Stimulated activated CD4-positive, alpha-beta T cell treated with anti-CD3 and anti-CD28 coated beads, TNF-alpha, amount 100 ng/mL, for 1 hour (primary cell): ENCODE measurements around the gene SUCLG2.

Source experiments
- DNase-seq, 3 donors: peaks; one replicate each; pipeline ENCODE4 v3.0.0-alpha.2; 2020; ENCODE audit warnings: low read depth in 3 of 3, low spot score in 1 of 3

Gene SUCLG2

DNA sequence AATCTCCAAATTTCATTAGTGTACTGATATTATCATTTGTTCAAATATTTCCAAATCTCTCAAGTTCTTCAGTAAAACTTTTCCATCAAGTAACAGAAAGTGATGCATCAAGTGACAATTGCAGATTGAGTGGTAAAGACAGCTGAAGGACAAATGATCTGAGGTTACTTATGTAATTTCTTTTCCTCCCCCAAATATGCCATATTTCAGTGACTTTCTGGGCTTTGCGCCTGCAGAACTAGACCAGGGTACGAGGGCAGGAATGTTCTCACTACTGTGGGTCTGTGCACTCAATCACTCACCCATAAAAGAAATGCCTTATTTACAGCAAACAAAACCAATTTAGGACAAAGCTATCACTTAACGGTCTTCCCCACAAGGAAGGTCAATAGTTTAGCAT is 4.7 kb downstream of the SUCLG2 start:
- no peak for DNase-seq

DNA sequence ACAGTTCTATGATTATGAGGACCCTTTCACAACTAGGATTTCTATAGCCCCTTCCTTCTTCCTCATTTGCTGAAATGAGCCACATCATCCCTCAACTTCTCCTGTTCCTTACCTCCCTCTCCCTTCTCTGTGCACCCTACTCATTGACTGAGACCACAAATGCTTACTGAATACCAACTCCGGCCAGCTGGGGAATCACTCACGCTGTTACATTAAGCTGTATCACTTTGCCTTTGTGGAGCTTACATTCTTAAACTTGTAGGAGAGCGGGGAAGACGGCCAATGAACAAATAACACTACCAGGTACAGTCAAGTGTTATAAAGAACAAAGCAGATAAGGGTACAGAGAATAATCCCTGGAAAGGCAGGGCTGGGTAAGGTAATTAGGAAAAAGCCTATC is 5.7 kb downstream of the SUCLG2 start:
- no peak for DNase-seq

DNA sequence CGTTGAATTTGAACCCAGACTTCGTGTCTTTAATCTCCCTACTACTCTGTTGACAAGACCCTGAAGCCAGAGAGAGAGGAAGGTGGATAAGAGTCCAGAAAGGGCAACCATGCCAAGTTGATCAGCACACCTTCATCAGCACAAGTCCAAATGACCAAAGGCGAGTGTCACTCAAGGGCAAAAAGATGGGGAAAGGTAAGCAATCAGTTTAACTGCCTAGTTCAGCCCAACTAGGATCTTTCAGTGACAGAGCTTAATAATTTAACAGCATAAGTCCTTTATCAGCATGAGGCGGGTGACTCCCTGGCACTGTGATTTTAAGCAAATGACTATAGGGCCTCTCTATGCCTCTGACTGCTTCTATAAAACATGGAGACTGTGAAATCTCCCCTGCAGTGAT is 6.2 kb downstream of the SUCLG2 start:
- DNase-seq: no peak

DNA sequence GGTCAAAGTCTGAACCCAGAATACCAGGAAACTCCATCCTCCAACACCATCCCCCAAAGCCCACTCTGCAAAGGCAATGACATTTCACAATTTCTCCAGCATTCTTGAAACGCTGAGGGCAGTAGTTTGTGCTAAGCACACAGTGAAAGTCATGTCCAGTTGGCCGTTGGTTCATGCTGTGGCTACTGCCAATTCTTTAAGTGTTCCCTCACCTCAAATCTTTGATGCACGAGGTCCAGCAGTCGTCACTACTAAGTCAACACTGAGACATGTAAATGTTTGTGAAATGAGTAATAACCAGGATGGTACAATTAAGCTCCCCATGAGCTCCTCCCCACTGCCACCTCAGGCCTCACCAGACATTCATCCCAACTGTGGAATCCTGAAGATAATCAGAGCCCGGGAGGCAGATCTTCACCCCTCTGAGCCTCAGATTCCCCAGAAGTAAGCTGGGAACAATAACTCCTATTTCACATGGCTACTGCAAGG is 7.0 kb downstream of the SUCLG2 start:
- DNase-seq: no peak

DNA sequence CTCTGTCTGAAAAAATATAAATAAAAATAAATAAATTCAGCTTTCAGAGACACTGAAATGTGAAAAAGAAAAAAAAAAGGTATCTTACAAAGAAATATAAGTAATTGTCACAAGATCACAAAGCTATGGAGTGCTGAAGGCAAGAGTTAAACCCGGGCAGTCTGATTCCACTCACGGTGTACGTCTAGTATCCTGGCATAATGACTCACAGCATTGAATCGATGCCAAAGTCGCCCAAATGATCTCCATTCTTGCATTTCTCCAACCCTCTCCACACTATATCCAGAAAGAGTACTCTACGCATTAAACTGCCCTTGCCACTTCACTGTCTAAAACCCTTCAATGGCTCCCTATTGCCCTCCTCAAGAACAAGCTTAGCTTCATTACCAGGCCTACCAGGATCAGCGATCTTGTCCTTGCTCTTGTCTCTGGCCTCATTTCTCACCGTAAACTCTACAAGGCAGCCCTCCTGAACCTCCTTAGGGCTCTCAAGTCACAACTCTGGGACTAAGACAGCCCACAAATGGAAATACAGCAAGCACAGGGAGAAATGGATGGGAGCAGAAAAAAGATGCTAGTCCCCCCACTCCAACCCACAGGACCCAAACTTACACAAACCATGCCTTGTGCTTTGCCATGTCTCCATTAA is 7.7 kb downstream of the SUCLG2 start:
- DNase-seq: no peak

DNA sequence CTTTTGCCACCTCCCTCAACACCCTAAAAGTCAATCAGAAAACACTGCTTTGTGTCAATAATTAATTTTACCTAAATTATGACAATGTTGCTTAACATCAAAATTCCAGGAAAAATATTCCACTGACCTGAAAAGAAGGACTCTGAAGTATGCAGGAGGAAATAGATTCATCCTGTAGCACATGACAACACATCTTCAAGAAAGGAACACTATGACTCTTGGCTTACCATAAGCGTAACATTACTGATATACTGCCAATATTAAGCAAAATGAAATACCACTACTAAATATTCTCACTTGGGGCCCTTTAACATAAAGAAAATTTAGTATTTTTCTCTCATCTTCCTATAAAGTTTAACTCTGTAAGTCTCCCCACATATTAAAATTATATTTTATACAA is 9.6 kb downstream of the SUCLG2 start:
- DNase-seq: no peak

DNA sequence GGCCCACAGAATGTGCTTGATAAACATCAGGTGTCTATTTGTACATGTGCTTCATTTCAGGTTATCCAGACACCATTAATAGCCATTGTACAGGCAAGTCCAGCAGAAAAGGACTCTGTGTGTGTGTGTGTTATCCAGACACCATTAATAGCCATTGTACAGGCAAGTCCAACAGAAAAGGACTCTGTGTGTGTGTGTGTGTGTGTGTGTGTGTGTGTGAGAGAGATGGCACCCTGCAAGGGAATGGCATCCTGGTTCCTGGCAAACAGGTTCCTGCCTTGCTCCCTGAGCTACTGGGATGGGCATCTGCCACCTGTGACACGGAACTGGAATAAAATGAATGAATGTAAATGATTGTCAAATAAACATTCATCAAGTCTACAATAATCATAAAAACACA is 11.7 kb downstream of the SUCLG2 start:
- no peak for DNase-seq

DNA sequence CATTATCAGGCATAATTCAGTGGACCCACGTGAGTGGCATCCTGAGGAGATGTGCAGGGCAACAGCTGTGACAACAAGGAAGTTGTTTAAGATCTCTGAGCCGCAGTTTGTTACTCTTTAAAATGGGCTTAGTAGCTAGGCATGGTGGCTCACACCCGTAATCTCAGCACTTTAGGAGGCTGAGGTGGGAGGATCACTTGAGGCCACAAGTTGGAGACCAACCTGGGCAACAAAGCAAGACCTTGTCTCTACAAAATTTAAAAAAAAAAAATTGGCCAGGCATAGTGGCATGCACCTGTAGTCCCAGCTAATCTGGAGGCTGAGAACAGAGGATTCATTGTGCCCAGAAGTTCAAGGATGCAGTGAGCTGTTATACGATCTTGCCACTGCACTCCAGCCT is 12.2 kb downstream of the SUCLG2 start:
- no peak for DNase-seq

DNA sequence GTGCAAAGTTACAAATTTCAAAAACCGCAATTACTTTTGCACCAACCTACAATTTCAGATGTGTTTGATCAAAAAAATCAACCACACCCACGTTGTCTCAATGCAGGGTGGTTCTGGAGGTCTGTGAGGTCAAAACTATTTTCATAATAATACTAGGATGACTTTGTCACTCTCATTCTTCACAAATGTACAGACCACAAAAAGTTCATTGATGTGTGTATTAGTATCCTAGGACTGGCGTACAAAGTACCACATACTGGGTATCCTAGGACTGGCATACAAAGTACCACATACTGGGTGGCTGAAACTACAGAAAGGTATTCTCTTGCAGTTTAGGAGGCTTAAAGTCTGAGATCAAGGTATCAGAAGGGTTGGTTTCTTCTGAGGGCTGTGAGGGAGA is 13.0 kb downstream of the SUCLG2 start:
- no peak for DNase-seq

DNA sequence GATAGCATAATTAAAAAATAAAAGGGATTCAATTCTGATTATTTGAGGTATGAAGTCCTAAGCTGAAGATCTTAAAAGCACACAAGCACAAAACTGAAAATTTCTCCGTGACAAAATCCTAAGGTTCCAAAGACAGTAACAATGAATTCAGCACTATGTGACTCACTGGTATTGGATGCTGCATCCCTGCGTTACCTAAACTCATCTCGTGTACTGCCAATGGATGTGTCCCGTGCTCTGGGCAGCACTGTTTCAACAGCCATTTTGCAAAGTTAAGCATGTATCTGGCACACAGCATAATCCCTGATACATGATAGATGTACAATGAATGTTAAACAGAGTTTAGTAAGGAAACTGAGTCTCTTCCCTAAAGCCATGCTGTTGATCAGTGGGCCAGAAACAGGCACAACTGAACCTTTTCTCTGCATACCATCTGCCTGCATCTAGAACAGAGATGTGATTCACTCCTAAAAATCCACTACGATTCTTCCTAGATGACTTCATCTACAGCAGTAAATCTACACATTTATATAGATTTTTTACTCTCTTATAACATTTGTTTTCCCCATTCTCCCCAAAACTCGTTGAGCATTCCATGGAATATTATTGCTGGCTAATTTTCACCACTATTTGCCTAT is 14.3 kb downstream of the SUCLG2 start:
- no peak for DNase-seq

DNA sequence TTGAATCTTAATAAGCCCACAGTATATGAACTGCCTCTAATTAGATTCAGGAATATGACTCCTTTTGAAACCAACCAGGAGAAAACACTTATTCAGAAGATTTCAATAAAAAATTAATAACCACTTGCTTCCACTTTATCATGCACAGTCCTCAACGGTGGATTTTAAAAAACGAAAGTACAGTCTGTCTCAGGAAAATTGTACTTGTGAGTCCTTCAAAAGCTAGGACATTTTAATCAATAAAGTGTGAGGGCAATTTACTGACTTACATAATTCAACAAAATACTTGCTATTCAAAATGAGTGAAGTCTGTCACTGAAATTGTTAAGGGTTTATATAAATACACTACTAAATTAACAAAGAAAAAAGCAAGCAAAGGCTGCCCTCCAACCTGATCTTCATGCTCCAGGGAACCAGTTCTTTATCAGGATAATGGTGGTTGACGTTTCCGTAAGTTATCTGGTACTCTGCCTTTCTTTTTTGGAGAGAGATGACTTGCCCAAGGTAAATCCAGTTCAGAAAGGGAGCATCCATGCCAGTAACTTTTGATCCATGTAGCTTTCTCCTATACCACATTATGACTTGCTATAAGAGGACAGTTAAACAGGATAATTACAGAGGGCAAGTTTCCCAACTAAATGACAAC is 17.0 kb downstream of the SUCLG2 start:
- DNase-seq: no peak

DNA sequence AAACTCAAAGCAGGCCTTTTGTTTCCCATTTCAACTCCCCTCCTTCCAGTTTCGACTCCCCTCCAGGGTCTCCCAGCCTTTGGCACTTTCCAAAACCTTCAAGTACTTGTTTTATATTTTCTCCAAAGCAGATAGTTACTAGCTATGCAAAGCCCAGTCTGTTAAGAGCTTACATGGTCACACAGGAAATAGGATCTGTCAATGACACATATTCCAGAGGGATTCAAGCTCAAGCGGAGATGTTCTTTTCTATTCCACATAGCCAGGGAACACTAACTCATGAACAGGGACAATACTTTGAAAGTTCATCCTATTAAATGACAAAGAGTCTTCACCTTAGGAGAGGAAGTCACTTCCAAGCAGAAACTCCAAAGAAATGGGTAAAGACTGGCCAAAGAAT is 18.6 kb downstream of the SUCLG2 start:
- DNase-seq: no peak

DNA sequence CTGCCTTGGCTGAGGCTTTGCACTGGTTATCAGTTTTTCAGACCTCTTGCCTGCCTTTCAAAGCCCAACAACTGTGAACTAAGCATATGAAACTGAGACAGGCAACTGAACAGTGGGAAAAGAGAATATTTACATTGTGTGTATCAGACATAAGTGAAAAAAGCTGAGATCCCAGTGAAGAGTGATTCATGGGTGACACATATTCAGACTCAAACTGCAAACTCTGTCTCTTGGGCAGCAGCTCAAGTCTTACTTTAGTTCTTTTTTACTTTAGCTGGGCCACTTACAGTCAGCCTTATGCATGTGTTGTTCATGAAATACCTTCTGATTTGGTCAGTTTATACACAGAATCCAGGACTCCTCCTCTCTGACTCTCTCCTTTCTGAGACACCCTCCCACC is 19.2 kb downstream of the SUCLG2 start:
- no peak for DNase-seq

DNA sequence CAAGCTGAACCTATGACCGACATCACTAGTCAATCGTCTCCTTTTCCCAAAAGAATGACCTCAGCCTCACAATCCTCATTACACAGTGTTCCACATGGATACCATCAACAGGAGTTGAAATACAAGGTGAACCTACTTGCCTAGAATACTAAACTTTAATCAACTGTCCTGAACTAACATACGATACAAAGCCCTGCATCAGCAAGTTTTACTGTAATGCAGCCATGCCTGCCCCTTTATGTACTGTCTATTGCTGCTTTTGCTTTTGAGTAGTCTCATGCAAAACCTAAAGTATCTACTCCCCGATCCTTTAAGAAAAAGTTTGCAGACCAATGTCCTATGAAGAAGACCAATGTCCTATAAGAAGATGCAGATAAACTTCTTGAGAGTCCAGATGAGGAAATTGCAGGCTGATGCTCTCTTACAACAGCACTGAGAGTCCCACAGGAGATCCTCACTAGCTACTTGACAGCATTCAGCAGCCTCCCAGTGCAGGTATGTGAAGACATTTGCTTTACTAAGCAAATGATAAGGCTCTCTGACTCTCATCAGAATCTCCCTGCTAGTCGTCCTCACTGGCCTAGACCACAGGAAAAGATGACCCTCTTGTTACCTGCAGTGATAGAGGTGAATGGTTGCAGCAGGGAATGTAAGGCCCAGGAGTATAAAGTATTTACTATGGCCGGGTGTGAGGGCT is 23.6 kb downstream of the SUCLG2 start:
- no peak for DNase-seq

DNA sequence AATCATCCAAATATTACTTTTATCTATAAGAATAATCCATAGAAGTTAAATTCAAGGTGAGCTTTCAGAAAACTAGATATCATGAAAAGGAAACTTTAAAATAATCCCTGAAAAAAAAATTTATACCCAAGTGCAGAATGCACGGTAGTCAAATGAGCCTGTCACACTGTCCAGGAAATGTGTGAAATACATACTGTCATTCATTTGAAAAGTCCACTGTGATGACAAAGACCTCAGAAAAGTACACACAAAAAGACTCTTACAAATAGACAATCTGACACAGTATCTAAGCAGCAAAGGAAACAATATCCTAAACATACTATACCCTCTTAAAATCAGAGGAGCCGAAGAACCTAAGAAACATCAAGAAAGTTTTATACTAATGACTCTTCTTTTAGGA is 29.7 kb downstream of the SUCLG2 start:
- DNase-seq: no peak

DNA sequence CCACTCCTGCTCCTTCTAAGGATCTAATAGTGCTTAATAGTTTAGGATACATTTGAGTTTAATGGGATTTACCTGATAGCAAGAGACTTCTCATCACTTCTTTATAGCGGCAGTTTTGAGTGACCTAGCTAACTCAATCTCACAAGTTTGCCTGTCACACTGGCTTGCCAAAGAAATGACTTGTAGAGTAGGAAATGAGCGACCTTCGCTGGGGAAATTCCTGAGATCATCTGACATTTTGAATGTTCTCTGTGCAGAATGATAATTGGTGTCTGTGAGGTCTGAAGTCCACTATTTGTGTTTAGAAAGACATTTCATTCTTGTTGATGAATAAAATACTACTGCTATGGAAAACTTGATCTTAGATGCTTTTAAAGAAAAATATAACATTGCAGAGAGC is 30.3 kb downstream of the SUCLG2 start:
- no peak for DNase-seq

DNA sequence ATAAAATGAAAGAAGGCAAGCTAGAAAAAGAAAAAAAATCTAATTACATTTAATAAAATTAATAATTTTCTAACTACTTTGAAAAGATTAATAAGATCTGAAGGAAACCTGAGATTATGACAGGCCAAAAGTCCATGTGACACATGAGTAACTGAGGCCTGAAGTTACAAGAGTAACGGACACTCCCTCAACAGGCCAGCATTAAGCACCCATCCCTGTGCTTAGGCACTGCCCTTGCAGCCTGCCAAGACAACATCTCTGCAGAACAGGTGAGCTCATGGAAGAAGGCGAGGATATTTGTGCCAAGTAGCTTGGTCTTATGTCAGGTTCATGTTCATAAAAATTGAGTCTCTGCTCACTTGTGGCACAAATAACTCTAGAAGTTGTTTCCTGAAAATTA is 31.8 kb downstream of the SUCLG2 start:
- no peak for DNase-seq

DNA sequence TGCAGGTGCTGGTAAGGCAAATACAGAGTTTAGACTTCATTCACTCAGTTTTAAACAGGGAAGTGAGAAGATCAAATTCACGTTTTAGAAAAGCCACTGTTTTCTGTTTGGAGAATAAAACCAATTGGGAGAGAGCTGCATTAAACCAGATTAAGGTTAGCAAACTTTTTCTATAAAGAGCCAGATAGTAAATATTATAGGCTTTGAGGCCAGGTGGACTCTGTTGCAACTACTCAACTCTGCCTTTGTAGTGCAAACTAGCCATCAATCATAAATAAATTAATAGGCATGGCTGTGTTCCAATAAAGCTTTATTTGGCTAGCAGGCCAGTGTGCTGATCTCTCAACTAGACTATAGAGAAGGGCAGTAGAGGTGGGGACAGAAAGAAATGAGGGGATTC is 33.5 kb downstream of the SUCLG2 start:
- no peak for DNase-seq

DNA sequence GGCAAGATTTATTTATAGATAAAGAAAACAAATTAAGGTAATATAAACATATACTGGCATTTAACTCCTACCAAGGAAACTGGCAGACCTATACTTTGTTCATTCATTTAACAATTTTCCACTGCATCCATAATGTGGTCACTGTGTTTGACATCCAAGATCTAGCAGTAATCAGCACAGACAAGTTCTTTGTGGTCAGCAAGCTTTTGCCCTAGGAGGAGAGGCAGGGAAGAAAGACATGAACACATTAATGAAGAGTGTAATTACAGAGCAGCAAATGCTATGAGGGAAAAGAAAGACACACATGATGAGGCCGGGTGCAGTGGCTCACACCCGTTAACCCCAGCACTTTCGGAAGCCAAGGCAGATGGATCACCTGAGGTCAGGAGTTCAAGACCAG is 34.4 kb downstream of the SUCLG2 start:
- no peak for DNase-seq

DNA sequence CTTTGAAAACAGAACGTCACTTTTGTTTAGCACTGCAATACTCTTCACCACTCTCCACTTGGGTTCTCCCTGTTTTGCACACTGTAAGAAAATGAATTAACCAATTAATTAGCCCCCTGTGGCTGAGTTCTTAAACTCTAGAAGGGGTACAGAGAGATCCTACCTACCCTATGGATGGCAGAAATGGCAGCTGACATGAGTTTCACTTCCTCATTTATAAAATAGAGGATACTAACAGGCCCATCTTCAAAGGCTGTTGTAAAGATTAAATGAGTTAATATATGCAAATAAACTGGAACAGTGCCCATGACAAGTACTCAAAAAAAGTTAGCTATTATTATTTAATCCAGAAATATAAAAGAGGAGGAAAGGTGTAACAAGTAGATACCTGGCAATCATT is 36.9 kb downstream of the SUCLG2 start:
- no peak for DNase-seq

DNA sequence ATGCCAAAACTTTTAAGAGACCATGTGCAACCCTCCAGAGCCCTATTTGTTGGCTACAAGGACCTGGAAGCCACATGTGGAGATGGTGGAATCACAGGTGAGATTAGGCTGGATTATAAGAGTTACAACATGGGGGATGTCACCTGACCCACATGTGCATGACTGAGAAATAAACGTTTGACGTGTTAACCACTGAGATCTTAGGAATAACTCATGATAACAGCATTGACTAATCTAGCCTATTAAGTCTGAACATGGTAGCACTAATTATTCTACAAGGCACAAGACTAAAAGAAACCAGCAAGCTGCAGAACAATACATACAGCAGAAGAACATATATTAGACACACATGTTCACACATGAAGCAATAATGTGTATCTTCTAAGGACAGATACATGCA is 38.4 kb downstream of the SUCLG2 start:
- DNase-seq: no peak

DNA sequence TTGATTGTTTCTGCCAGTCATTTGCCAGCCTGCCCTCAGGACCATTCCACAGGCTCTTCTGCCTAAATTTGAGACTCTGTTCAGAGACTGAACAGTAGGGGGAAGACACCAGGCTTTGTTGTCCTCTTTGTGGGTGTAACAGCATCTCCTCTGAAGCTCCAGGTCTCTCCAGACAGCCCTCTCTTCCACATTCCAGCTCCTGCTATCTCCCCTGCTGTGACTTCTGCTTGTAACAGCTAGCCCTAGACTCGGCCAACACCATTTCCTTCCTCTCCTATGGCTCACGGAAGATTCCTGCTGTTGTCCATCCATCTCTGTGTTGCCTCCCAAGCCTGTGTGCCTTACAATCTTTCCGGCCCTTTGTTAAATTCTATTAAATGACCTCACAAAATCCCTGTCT is 40.2 kb downstream of the SUCLG2 start:
- no peak for DNase-seq
